Measurements from ENCODE around the gene BCL2L2.
"Not testable (repeated sequence)": the region's sequence is repeated elsewhere in the genome, so short reads cannot be mapped to it uniquely, and the experiment has no call there.

BCL2L2 gene

DNA sequence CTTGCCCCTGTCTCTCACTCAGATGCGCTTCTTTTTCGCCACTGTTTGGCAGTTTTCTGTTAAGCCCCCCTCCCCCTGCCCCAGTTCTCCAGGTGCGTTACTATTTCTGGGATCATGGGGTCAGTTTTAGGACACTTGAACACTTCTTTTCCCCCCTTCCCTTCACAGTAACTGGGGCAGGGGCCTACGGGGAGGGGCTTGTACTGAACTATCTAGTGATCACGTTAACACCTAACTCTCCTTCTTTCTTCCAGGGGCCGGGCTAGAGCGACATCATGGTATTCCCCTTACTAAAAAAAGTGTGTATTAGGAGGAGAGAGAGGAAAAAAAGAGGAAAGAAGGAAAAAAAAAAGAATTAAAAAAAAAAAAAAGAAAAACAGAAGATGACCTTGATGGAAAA is 18.4 kb downstream of the BCL2L2 start:
- DNase-seq = no peak

DNA sequence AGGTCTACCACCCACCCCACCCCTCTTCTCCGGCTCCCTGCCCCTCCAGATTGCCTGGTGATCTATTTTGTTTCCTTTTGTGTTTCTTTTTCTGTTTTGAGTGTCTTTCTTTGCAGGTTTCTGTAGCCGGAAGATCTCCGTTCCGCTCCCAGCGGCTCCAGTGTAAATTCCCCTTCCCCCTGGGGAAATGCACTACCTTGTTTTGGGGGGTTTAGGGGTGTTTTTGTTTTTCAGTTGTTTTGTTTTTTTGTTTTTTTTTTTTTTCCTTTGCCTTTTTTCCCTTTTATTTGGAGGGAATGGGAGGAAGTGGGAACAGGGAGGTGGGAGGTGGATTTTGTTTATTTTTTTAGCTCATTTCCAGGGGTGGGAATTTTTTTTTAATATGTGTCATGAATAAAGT is 19.1 kb downstream of the BCL2L2 start:
- DNase-seq = not testable (repeated sequence)

DNA sequence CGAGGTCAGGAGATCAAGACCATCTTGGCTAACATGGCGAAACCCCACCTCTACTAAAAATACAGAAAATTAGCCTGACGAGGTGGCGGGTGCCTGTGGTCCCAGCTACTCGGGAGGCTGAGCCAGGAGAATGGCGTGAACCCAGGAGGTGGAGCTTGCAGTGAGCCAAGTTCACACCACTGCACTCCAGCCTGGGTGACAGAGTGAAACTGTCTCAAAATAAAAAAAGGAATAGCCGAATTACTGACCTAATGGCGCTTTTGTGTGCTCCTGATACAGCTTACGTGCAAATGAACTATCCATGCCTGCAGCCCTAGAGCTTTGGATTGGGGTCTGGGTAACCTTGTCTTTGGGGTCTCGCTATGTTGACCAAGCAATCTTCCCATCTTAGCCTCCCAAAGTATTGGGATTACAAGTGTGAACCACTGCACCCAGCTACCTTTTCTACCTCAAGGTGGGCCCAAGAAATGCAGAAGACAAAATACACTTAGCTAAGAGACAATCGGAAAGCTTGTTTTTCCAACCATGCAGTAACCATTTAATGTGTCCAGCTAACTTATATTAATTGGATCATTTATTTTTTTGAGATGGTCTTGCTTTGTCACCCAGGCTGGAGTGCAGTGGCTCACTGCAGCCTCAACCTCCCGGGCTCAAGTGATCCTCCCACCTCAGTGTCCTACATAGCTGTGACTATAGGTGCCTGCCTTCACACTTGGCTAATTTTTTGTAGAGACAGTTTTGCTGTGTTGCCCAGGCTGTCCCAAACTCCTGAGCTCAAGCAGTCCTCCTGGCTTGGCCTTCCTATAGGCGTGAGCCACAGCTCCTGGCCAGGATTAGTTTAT is 20.1 kb downstream of the BCL2L2 start:
- no peak for DNase-seq

DNA sequence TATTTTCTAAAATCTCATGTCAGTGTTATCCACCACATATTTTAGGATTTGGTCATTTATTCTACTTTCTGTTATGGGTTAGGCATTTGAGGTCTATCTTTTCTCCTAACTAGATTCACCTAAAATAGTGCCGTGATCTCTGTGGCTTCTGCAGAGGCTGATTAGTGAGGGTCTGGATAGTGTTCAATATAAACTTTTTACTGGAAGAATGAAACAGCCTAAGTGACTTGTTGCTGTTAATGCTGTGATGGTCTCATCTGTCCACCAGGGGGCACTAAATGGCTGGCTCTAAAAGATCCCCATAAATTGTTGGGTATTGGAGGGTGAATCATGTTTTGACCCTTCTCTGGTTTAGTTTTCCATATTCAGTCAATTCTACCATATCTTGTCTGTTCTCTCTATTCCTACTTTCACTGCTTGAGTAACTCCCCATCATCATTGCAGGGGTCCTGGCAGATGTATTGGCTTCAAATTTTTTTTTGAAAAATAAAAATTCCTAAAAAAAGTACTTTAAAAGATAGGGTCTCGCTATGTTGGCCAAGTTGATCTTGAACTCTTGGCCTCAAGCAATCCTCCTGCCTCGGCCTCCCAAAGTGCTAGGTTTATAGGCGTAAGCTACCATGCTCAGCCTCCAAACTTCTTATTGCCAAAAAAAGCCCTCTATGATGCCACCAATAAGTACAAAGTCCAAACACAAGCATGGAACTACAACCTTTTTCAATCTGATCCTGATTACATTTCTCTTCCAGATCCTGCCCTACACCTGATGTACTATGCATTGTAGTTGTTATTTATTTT is 21.5 kb downstream of the BCL2L2 start:
- peak; percentile 65 for DNase-seq

DNA sequence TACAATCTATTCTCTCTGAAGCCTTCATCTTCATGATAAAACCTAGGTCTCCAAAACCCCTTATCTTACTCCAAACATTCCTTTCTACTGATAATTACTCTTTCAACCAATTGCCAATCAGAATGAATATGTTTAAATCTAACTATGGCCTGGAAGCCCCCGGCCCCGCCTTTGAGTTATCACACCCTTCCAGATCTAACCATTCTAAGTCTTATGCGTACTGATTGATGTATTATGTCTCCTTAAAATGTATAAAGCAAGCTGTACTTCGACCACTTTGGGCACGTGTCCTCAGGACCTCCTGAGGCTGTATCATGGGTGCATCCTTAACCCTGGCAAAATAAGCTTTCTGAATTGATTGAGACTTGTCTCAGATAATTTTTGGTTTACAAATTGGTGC is 29.0 kb downstream of the BCL2L2 start:
- no peak for DNase-seq

DNA sequence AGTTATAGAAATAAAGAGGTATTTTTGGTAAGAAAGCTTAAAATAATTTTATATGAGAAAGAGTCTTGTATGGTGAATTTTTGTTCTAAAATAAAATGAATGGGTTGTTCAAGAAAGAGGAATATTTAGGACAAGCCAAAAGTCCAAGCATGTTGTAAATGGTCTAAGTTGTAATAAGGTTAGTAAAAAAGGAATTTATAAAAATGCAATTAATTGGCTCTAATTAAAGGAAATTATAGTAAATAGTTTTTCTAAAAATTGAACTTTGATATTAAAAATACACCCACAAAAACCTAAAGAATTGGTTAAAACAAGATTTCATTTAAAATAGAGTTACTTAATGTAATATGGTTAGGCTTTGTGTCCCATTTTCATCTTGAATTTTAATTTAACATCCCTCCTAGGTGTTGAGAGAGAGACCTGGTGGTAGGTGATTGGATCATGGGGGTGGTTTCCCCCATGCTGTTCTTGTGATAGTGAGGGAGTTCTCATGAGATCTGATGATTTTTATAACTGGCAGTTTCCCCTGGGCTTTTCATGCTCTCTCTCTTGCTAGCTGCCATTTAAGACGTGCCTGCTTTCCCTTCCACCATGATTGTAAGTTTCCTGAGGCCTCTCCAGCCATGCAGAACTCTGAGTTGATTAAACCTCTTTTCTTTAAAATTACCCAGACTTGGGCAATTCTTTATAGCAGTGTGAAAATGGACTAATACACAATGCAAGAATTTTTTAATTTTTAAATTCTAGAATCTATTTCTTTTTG is 33.1 kb downstream of the BCL2L2 start:
- no peak for DNase-seq

DNA sequence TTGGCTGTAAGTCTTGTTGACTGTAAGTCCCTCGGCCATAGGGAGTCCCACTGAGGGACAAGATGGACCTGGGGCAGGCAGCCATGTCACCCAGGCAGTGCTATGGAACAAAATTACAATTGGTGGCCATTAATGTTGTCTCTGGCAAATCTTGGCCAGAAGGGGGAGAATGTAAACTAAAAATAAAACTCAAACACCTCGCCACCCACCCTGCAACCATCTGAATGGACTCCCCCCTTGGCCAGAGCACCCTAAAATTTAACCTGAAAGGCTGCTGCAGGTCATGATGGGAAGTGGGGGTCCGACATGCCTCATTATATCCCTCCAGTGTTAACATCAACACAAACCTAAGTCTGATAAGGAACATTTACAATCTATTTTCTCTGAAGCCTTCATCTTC is 37.8 kb downstream of the BCL2L2 start:
- DNase-seq = no peak

DNA sequence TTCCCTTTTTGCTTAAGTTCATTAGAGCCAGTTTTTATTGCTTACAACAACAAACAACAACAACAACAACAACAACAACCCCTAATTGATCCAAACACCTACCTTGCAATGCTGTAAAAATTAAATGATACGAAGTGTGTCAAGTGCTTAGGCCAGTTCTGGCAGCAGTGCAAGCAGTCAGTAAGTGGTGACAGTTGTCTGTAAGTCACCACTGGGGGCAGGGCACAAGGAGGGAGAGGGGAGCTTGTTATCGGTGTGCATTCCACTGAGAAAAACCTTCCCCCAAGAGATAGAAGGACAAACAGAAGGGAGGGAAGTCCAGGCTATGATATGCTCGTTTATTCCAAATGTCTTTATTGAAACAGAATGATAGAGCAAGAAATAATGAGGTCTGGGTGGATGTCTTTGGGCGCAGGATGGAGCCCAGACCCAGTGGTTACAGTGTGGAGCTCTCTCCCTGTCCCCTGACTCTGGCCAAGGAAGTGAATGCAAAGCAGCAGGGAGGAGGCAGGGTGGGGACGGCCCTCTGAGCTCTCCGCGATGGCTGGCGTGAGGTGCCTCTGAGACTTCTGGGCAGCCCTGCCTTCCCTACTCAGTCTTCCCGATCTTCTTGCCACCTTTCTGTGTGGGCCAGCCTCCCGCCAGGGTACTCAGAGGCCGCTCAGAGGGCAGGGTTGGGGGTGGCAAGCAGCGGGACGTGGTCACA is 39.5 kb downstream of the BCL2L2 start:
- no peak for DNase-seq

DNA sequence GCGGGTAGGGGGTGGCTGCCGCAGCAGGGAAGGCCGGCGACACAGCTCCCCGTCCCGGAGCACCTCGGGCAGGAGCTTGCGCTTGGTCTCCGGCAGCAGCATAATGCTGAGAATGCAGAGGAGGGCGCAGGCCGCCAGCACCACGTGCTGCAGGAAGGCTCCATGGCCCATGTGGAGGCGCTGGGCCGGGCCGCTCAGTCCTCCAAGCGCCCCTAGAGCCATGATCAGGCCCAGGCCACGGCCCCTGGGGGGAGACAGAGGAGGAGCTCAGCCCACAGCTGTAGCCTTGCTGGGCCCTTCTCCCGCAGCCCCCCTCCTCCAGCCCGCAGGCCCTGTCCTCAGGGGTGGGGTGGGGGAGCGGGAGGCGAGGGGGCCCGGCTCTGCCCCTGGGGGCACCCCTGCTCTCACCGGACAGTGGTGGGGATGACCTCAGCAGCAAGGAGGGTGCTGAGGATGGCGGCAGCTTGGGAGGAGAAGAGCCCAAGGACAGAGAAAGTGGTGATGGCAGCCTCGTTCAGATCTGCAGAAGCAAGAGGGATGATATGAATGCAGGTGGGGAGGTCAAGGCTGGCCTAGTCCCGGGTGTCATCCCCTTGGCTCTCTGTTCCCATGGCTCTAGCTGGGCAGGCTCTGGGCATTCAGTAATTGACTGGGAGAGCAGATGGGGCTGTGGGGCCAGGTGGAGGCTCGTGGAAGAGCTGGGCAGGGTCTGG is 40.2 kb downstream of the BCL2L2 start:
- DNase-seq = no peak

DNA sequence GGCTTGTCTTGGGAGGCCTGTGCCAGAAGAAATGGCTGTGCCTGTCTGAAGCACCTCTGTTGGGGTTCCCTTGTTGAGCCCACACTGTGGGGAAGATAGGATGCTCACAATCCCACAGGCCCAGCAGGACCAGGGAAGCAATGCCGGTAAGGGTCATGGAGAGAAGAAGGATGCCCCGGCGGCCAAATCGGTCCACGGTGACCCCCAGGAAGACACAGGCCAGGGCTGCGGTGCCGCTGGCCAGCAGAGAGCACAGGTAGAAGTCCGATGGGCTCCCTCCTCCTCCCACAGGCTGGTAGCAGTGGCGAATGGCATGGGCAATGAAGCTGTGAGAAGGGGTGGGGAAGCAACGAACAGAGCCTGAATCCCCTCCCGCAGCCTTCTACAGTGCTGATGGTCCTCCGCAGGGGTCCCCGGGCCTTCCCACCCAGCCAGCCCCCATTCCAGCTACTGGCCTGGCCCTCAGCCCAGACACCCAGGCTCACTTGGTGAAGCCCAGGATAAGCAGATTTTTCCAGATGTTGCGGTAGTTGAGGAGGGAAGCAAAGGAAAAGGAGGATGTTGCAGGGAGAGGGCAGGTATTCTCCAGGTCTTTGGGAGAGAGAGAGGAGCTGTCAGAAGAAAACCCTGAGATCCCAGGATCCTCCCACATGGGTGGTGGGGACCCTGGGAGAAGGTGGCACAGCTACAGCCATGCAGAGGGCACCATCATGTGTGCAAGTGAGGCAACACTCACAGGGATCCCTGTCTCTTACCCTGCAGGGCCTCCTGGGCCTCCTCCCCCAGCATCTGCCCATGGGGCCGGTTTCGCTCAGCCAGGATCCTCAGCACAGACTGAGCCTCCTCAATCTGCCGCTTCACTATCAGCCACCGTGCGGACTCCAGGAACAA is 41.0 kb downstream of the BCL2L2 start:
- no peak for DNase-seq

DNA sequence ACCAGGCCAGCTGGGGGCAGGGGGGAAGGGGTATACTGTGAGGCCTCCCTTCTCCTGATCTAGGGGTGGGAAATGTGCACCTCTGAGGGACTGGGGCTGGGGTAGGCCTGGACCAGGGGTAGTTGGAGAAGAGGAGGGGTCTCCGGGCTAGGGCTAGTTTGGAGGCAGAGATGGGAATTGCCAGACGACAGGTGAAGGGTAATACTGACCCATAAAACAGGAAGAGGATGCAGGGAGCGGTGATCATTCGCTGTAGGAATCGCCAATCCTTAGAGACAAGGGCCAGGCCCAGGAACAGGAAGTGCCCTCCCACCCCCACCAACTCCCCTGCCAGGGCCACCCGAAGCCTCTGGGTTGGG is 41.6 kb downstream of the BCL2L2 start:
- DNase-seq = no peak

DNA sequence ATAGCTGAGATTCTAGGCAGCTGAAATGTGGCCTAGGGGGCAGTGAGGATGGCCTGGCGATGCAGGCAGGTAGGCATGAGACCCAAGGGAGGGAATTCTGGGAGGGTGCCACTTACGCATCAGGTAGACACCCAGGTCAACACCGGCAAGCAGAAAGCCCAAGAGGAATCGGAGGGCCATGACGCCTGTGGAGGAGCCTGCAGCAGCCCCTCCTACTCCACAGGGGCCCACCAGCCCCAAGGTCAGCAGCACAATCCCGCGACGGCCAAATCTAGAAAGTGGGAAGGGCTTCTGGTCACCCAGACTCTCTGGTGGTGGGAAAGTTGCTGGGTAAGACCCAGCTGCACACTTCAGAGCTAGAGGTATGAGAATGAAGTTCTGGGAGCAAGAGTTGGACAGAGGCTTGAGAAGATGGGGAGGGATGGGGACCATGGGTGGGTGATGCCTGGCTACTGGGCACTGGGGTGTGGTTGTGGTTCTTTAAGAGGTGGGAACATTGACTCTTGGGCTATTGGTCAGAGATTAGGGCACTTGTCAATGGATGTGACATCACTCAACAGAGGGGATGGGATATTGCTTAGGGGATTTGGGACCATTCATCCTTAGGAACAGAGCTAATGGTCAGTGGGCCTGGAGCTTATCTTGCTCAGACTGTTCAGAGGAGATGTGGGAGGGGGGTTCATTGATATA is 42.7 kb downstream of the BCL2L2 start:
- no peak for DNase-seq

DNA sequence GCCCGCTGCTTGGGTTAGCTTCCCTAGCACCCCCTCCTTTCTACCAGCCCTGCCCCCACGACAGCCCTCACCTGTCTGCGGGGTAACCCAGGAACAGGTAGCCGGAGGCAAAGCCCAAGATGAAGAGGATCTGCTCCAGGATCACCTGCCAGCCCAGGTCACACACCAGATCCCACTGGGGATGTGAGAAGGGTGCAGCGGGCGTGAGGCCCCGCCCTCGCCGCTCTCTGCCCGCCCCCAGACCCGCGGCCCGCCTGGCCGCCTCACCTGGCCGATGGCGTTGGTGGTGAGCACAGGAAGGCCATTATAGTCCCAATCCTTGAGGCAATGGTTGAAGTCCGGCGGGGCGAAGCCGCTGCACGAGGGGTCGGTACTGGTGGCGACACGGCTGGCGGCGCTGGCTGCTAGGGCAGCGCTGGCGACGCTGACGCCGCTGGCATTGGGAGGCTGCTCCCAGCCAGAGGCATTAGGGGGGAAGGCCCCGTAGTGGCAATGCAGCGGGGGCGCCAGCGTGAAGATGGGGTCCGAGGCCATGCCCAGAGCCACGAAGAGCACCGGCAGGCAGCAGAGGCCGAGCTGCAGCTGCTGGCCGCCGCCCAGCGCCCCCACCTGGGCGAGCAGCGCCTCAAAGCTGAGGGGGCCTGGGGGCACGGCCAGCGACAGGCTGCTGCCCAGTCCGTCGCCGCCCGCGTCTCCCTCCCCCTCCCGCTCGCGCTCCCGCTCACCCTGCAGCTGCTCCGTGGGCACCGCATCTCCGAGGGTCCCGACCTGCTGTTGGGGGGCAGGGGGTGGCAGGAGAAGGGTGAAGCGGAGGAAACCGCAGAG is 45.3 kb downstream of the BCL2L2 start:
- no peak for DNase-seq

DNA sequence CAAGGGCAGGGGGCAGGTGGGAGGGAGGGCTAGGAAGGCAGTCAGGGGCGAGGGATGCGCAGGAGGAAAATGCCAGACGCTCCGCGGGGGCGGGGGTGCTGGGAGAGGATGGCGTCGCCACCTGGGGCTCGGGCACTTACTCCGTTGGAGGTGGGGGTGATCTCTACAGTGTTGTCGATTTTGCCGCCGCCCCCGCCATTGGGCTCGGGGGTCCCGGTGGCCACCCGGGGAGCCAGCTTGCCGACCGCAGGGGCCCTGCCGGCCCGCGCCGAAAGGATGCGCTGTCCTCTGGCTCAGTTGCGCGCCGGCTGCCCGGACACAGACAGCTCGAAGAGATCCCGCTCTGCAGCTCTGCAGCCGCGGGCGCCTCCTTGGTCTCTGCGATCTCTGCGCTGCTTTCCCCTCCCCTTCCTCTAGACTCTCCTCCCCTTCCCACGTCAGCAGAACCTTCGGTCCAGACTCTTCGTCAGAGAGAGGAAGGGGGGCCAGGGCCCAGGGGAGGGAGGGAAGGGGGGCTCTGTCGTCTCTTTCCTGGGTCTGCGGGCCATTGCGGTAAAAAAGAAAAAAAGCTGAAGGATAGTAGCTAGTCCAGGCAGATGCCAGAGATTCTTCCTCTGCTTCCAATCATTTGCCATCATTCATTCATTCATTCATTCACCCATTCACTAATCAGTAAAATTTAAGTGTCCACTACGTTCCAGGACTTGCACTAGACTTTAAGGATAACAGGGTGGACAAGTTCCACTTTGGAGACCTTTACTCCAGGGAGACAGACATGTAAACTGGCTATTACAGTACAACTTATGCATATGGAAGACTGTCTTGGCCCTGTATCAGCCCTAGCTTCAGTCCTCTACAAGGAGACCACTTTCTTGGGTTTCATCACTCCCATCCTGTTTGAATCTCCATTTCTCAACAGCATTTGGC is 46.1 kb downstream of the BCL2L2 start, which contains the start of gene SLC22A17:
SLC22A17 (minus strand) TSS at position 382 of the 927 bp plus-strand sequence.
- peak; percentile 56 for DNase-seq

DNA sequence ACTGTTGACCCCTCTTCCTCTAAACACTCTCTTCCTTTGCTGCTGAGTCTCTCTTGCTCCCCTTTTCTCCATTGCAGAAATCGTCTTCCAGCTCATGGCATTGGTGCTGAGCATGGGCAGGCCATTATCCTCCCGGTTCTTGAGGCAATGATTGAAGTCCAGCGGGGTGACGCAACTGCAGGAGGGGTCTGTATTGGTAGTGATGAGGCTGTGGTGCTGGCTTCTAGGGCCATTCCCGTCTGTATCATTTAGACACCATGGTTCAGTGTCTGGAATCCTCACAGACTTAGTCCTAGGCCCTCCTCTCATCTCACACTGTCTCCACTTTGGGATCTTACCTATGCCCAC is 46.8 kb downstream of the BCL2L2 start:
- no peak for DNase-seq

DNA sequence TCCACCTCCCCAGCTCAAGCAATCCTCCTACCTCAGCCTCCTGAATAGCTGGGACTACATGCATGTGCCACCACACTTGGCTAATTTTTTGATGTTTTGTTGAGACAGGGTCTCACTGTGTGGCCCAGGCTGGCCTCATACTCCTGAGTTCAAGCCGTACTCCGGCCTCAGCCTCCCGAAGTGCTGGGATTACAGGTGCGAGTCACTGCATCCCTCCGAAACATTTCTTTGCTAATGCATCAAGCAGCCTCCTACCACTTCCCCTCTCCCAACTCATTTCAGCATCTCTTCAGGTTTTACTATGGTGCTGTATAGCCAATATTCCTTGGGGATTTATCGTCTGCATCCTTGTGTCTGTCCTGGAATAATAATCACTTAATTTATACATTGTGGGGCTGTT is 48.4 kb downstream of the BCL2L2 start:
- DNase-seq = no peak

DNA sequence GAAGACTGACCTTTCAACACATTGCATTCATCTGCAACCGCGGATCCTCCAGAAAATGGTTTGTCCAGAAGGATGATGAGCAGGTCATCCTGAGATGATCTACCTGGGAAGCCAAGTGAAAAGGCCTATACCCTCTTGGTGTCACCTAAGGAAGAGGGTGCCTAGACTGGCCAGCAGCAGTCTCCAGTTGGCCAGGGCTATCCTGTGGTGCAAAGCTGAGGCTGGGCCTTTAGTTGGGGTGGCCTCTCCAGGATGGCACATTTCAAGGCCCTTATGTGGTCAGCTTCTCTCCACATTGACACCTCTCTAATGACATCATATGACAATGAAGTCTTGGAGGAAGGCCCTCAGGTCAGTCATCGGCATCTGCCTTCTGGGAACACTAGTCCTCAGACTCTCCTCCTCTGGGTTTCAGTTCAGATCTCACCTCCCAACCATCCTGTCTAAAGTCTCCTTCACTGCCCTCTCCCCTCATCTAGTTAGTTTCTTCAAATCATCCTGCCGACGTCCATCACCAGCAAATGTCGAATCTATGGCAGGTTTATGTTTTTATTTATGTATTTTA is 49.3 kb downstream of the BCL2L2 start:
- no peak for DNase-seq

DNA sequence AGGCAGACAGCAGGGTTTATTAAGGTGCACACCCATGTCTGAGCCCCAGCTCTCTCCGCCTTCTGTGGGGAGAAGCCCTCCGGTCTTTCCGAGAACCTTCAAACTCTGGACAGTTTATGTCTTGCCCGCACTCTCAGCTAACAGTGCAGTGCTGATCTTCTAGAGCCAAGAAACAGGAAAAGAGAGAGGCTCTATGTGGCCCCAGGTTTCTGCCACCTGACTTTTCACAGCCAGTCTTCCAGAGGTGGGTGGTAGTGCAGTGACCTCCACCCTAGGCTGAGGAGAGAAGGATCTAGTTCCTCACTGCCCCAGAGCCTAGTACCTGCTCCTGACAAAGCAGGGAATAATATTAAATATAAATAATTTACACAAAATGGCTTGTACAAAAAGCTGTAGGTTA is 50.0 kb downstream of the BCL2L2 start:
- DNase-seq = no peak
